ENCODE data around the gene DCTN2.

- TF ChIP-seq CBX2 (IDR thresholded peaks at IDR 0.05; ENCODE audit: borderline replicate concordance, low read depth) (no peak), SMC3 (IDR thresholded peaks at IDR 0.05) (no peak), EHMT2 (IDR thresholded peaks at IDR 0.05; ENCODE audit: low read depth) (no peak), USF2 (IDR thresholded peaks at IDR 0.05) (no peak), MAZ (IDR thresholded peaks at IDR 0.05; ENCODE audit: borderline replicate concordance, low read depth, low read length) (no peak)
- TF ChIP-seq, protein P1, sequence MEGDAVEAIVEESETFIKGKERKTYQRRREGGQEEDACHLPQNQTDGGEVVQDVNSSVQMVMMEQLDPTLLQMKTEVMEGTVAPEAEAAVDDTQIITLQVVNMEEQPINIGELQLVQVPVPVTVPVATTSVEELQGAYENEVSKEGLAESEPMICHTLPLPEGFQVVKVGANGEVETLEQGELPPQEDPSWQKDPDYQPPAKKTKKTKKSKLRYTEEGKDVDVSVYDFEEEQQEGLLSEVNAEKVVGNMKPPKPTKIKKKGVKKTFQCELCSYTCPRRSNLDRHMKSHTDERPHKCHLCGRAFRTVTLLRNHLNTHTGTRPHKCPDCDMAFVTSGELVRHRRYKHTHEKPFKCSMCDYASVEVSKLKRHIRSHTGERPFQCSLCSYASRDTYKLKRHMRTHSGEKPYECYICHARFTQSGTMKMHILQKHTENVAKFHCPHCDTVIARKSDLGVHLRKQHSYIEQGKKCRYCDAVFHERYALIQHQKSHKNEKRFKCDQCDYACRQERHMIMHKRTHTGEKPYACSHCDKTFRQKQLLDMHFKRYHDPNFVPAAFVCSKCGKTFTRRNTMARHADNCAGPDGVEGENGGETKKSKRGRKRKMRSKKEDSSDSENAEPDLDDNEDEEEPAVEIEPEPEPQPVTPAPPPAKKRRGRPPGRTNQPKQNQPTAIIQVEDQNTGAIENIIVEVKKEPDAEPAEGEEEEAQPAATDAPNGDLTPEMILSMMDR (IDR thresholded peaks at IDR 0.05): no peak
- TF ChIP-seq, protein P2, sequence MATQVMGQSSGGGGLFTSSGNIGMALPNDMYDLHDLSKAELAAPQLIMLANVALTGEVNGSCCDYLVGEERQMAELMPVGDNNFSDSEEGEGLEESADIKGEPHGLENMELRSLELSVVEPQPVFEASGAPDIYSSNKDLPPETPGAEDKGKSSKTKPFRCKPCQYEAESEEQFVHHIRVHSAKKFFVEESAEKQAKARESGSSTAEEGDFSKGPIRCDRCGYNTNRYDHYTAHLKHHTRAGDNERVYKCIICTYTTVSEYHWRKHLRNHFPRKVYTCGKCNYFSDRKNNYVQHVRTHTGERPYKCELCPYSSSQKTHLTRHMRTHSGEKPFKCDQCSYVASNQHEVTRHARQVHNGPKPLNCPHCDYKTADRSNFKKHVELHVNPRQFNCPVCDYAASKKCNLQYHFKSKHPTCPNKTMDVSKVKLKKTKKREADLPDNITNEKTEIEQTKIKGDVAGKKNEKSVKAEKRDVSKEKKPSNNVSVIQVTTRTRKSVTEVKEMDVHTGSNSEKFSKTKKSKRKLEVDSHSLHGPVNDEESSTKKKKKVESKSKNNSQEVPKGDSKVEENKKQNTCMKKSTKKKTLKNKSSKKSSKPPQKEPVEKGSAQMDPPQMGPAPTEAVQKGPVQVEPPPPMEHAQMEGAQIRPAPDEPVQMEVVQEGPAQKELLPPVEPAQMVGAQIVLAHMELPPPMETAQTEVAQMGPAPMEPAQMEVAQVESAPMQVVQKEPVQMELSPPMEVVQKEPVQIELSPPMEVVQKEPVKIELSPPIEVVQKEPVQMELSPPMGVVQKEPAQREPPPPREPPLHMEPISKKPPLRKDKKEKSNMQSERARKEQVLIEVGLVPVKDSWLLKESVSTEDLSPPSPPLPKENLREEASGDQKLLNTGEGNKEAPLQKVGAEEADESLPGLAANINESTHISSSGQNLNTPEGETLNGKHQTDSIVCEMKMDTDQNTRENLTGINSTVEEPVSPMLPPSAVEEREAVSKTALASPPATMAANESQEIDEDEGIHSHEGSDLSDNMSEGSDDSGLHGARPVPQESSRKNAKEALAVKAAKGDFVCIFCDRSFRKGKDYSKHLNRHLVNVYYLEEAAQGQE (IDR thresholded peaks at IDR 0.05): no peak
Observed at GRCh38 chr12:57581802-57582201, 34.8 kb upstream of the DCTN2 start.

All from A549 (cell line).